Astrocyte (in vitro differentiated cells and primary cell): ENCODE measurements around the gene STX11.

Source experiments
- EZH2 ChIP-seq: IDR thresholded peaks from 2 replicates; pipeline ENCODE4 v1.6.1; 2012; ENCODE audit warnings: mild to moderate bottlenecking, low read length, inconsistent platforms; ENCODE audit not compliant: insufficient read depth
- TF ChIP-seq, protein P1 (sequence below): IDR thresholded peaks from 2 replicates; pipeline ENCODE4 v1.5.1; 2011; ENCODE audit warnings: low read depth, mild to moderate bottlenecking, inconsistent platforms, low read length, moderate library complexity; ENCODE audit not compliant: insufficient read depth

DNA sequence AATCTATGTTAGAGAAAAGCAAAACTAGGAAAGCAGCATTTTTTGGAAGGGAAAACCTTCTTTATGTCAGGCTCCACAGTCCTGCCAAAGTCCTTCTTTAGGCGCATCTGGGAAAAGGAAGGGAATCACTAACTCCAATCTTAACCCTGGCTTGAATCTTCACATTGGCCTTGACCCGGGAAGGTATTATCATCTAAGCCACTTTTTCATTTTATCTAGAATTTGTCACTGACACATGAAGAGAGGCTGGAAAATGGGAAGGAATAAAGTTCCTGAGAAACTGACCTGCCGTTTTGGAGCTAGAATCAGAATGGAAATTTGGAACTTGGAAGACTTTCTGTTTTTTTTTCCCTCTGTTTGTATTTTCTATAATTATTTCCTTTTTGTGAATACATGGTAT lies 81.4 kb downstream of the STX11 start:
- TF ChIP-seq, protein P1, sequence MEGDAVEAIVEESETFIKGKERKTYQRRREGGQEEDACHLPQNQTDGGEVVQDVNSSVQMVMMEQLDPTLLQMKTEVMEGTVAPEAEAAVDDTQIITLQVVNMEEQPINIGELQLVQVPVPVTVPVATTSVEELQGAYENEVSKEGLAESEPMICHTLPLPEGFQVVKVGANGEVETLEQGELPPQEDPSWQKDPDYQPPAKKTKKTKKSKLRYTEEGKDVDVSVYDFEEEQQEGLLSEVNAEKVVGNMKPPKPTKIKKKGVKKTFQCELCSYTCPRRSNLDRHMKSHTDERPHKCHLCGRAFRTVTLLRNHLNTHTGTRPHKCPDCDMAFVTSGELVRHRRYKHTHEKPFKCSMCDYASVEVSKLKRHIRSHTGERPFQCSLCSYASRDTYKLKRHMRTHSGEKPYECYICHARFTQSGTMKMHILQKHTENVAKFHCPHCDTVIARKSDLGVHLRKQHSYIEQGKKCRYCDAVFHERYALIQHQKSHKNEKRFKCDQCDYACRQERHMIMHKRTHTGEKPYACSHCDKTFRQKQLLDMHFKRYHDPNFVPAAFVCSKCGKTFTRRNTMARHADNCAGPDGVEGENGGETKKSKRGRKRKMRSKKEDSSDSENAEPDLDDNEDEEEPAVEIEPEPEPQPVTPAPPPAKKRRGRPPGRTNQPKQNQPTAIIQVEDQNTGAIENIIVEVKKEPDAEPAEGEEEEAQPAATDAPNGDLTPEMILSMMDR = no peak
- no peak for TF ChIP-seq EZH2
